Peyer's patch (tissue), 4 donors: ENCODE results near the gene HPCAL1.

Source experiments
- POLR2A ChIP-seq, 2 donors: fragments of 450-650 bp; IDR thresholded peaks; one replicate each; pipeline ENCODE4 v1.5.1; 2017; ENCODE audit warnings: antibody characterized with exemption in 2 of 2, mild to moderate bottlenecking in 2 of 2, moderate library complexity in 2 of 2
- TF ChIP-seq, protein P1 (sequence below), 6 experiments: fragments of 450-650 bp in 4 of 6; fragments of 200-600 bp in 2 of 6; sonication (generic) in 1 of 6; IDR thresholded peaks; one replicate each; pipeline ENCODE4 v1.5.1; 2017 to 2019; ENCODE audit warnings: antibody characterized with exemption in 6 of 6, mild to moderate bottlenecking in 3 of 6, moderate library complexity in 1 of 6

DNA sequence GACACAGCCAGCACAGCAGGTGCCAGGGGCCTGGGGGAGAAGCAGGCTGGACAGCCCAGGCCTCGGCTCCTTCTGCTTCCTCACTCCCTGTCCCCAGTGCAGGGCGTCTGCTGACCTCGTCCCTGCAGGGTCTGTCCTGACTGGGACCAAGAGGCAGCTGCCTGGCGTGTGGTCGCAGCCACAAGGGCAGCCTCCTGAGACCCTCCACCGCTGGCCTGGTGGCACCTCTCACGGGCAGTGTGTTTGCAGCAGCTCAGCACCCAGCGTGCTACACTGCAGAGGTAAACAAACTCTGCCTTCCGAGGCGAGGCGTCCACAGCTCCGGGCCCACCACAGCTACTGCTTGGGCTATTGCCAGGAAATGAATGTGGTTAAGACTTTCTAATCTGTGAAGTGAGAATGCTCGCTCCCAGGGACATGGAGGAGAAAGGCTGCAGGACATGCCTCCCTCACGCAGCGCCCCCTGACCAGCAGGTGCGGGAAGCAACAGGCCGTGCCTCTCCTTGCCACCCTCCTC, 46.1 kb upstream of the HPCAL1 start:
- TF ChIP-seq, protein P1, sequence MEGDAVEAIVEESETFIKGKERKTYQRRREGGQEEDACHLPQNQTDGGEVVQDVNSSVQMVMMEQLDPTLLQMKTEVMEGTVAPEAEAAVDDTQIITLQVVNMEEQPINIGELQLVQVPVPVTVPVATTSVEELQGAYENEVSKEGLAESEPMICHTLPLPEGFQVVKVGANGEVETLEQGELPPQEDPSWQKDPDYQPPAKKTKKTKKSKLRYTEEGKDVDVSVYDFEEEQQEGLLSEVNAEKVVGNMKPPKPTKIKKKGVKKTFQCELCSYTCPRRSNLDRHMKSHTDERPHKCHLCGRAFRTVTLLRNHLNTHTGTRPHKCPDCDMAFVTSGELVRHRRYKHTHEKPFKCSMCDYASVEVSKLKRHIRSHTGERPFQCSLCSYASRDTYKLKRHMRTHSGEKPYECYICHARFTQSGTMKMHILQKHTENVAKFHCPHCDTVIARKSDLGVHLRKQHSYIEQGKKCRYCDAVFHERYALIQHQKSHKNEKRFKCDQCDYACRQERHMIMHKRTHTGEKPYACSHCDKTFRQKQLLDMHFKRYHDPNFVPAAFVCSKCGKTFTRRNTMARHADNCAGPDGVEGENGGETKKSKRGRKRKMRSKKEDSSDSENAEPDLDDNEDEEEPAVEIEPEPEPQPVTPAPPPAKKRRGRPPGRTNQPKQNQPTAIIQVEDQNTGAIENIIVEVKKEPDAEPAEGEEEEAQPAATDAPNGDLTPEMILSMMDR (IDR thresholded peaks at IDR 0.05) = no peak
- TF ChIP-seq POLR2A (IDR thresholded peaks at IDR 0.05) = no peak
